OCI-LY3 (cell line): ENCODE results near the gene CACNA2D1.

Experiments
- H2AFZ ChIP-seq: fragments of 200-600, 300-600 bp; shearing (Covaris generic); 2 replicates; pipeline ENCODE4 v1.6.0; 2014; ENCODE audit warnings: antibody characterized with exemption, low read depth, low read length
- H3K27ac ChIP-seq: fragments of 200-600, 300-600 bp; sonication (generic); 2 replicates; pipeline ENCODE4 v1.5.1; 2014; ENCODE audit warnings: mild to moderate bottlenecking, low read length, moderate library complexity, mixed read lengths
- H3K27me3 ChIP-seq: fragments of 200-600, 300-600 bp; sonication (generic); 2 replicates; pipeline ENCODE4 v1.6.1; 2014; ENCODE audit warnings: low read depth, low read length, mixed read lengths
- H3K36me3 ChIP-seq: fragments of 200-600, 300-600 bp; sonication (generic); replicated peaks from 2 replicates; pipeline ENCODE3; 2014; ENCODE audit warnings: low read depth, low read length, mixed read lengths
- H3K4me1 ChIP-seq: fragments of 300-600, 200-600 bp; sonication (generic); 2 replicates; pipeline ENCODE4 v1.6.1; 2014; ENCODE audit warnings: low read length, mixed read lengths
- H3K4me2 ChIP-seq: fragments of 200-600, 300-600 bp; sonication (generic); 2 replicates; pipeline ENCODE4 v1.6.1; 2014; ENCODE audit warnings: low read length, mixed read lengths
- H3K4me3 ChIP-seq: fragments of 300-600, 200-600 bp; sonication (generic); 2 replicates; pipeline ENCODE4 v1.5.1; 2014; ENCODE audit warnings: antibody characterized with exemption, mild to moderate bottlenecking, low read length, moderate library complexity
- H3K79me2 ChIP-seq: fragments of 300-600, 200-600 bp; shearing (Covaris generic); 2 replicates; pipeline ENCODE4 v1.6.1; 2014; ENCODE audit warnings: mild to moderate bottlenecking, low read length, mixed read lengths
- H3K9ac ChIP-seq: fragments of 300-600, 200-600 bp; shearing (Covaris generic); 2 replicates; pipeline ENCODE4 v1.6.0; 2014; ENCODE audit warnings: mild to moderate bottlenecking, low read length, moderate library complexity
- H3K9me3 ChIP-seq: fragments of 200-600, 300-600 bp; shearing (Covaris generic); 2 replicates; pipeline ENCODE4 v1.6.1; 2014; ENCODE audit warnings: low read length, mixed read lengths; ENCODE audit not compliant: insufficient read depth
- H4K20me1 ChIP-seq: fragments of 200-600, 300-600 bp; sonication (generic); 2 replicates; pipeline ENCODE4 v1.6.1; 2016; ENCODE audit warnings: low read length, mixed read lengths; ENCODE audit not compliant: insufficient read depth
- CTCF ChIP-seq: fragments of 200-600, 300-600 bp; sonication (generic); IDR thresholded peaks from 2 replicates; pipeline ENCODE4 v1.5.1; 2014; ENCODE audit warnings: antibody characterized with exemption, low read length, low read depth
- EZH2phosphoT487 ChIP-seq: fragments of 200-600 bp; shearing (Covaris generic); IDR thresholded peaks from 2 replicates; pipeline ENCODE4 v1.6.1; 2018; ENCODE audit warnings: antibody characterized with exemption, mixed run types, low read depth

Gene CACNA2D1

GRCh38 chr7:82323806-82324205 is 119.8 kb downstream of the CACNA2D1 start:
- Histone ChIP-seq H3K4me3 (no peak overlapping the region), H3K9ac (no peak overlapping the region), H3K4me1 (no peaks in the 10 kb centered on the region), H3K27ac (no peak overlapping the region), H3K27me3 (no peaks in the 10 kb centered on the region), H3K36me3 (no peaks in the 10 kb centered on the region), H3K79me2 (no peaks in the 10 kb centered on the region), H2AFZ (no peak overlapping the region), H3K4me2 (no peak overlapping the region), H4K20me1 (no peaks in the 10 kb centered on the region), H3K9me3 (no peaks in the 10 kb centered on the region)
- no peak for TF ChIP-seq CTCF
- no peak for TF ChIP-seq EZH2phosphoT487

GRCh38 chr7:82319674-82320118 is 123.9 kb downstream of the CACNA2D1 start:
- Histone ChIP-seq H3K9ac (no peak overlapping the region), H3K79me2 (no peaks in the 10 kb centered on the region), H3K27ac (no peak overlapping the region), H3K36me3 (no peaks in the 10 kb centered on the region), H3K4me1 (no peaks in the 10 kb centered on the region), H3K4me2 (no peak overlapping the region), H3K9me3 (no peaks in the 10 kb centered on the region), H4K20me1 (no peaks in the 10 kb centered on the region), H2AFZ (no peak overlapping the region), H3K27me3 (no peaks in the 10 kb centered on the region), H3K4me3 (no peak overlapping the region)
- no peak for TF ChIP-seq CTCF
- TF ChIP-seq EZH2phosphoT487, result no peak

GRCh38 chr7:82318786-82319185 is 124.8 kb downstream of the CACNA2D1 start:
- H3K79me2 ChIP-seq, result no peaks in the 10 kb centered on the region
- no peaks in the 10 kb centered on the region for H3K9me3 ChIP-seq
- H3K27ac ChIP-seq, result no peak overlapping the region
- H2AFZ ChIP-seq, result no peak overlapping the region
- TF ChIP-seq CTCF (no peak), EZH2phosphoT487 (no peak)
- H4K20me1 ChIP-seq, result no peaks in the 10 kb centered on the region
- H3K9ac ChIP-seq, result no peak overlapping the region
- no peak overlapping the region for H3K4me2 ChIP-seq
- H3K4me3 ChIP-seq, result no peak overlapping the region
- no peaks in the 10 kb centered on the region for H3K4me1 ChIP-seq
- H3K36me3 ChIP-seq, result no peaks in the 10 kb centered on the region
- no peaks in the 10 kb centered on the region for H3K27me3 ChIP-seq

- Histone ChIP-seq H3K36me3 (no peaks in the 10 kb centered on the region), H3K9ac (no peak overlapping the region), H3K79me2 (no peaks in the 10 kb centered on the region), H2AFZ (no peak overlapping the region), H3K4me3 (no peak overlapping the region), H4K20me1 (no peaks in the 10 kb centered on the region), H3K27ac (no peak overlapping the region), H3K9me3 (no peaks in the 10 kb centered on the region), H3K4me2 (no peak overlapping the region), H3K4me1 (no peaks in the 10 kb centered on the region), H3K27me3 (no peaks in the 10 kb centered on the region)
- TF ChIP-seq CTCF, result no peak
- no peak for TF ChIP-seq EZH2phosphoT487
Measured at GRCh38 chr7:82317760-82318159, 125.8 kb downstream of the CACNA2D1 start.
